Stomach (tissue), 9 donors: ENCODE data around the gene PLAAT3. TPM values are rescaled to one million over a fixed set of nuclear protein-coding genes. Genes with fewer than 3 reads are reported as not detected.
"Not testable (repeated sequence)": the region's sequence is repeated elsewhere in the genome, so short reads cannot be mapped to it uniquely, and the experiment has no call there.

Experiments
- DNase-seq, 2 donors: peaks; one replicate each; pipeline versions ENCODE4 v3.0.0 to v3.0.0-alpha.2; 2013 to 2019
- H3K27ac ChIP-seq, 5 donors: fragments of 200-600 bp in 4 of 5; sonication (generic) in 4 of 5; one replicate each; pipeline ENCODE4 v1.5.1; 2013 to 2019; ENCODE audit warnings: mild to moderate bottlenecking in 1 of 5, moderate library complexity in 1 of 5
- H3K27me3 ChIP-seq, 3 donors: fragments of 200-600 bp; sonication (generic); one replicate each; pipeline ENCODE4 v1.5.1; 2017 to 2019; ENCODE audit warnings: mixed run types in 1 of 3
- H3K36me3 ChIP-seq, 4 donors: fragments of 200-600 bp; sonication (generic); 1 replicate in 3 of 4; 2 replicates in 1 of 4; pipeline ENCODE4 v1.5.1; 2016 to 2019
- H3K4me1 ChIP-seq, 4 donors: fragments of 200-600 bp; sonication (generic); one replicate each; pipeline ENCODE4 v1.5.1; 2016 to 2019
- H3K4me3 ChIP-seq, 4 donors: fragments of 200-600 bp; sonication (generic) in 3 of 4; one replicate each; pipeline ENCODE4 v1.5.1; 2016 to 2019; ENCODE audit warnings: mild to moderate bottlenecking in 1 of 4
- H3K9me3 ChIP-seq, 4 donors: fragments of 200-600 bp; sonication (generic); one replicate each; pipeline ENCODE4 v1.5.1; 2016 to 2019
- CTCF ChIP-seq, 7 experiments: fragments of 450-650 bp in 4 of 7; fragments of 200-600 bp in 3 of 7; sonication (generic) in 3 of 7; IDR thresholded peaks; one replicate each; pipeline ENCODE4 v1.5.1; 2016 to 2019; ENCODE audit warnings: antibody characterized with exemption in 7 of 7, control low read depth in 2 of 7, mild to moderate bottlenecking in 1 of 7
- EP300 ChIP-seq: sonication (generic); formaldehyde crosslinking; IDR thresholded peaks from one replicate; pipeline ENCODE4 v1.6.1; 2017; ENCODE audit warnings: antibody characterized with exemption
- POLR2A ChIP-seq, 4 donors: fragments of 450-650 bp; IDR thresholded peaks; one replicate each; pipeline ENCODE4 v1.6.1; 2016; ENCODE audit warnings: antibody characterized with exemption in 4 of 4, control low read depth in 2 of 4, mild to moderate bottlenecking in 1 of 4, moderate library complexity in 1 of 4
- POLR2AphosphoS5 ChIP-seq, 3 donors: sonication (generic); formaldehyde crosslinking; IDR thresholded peaks; one replicate each; pipeline ENCODE4 v1.6.1; 2016; ENCODE audit warnings: antibody characterized with exemption in 3 of 3
- WGBS, 5 donors: extraction: QIAGEN DNeasy Blood & Tissue Kit in 3 of 5; methylation state at CpG; one replicate each; pipeline versions ENCODE4 v1.1.5 to v1.1.7; 2013 to 2018; 5-methylcytosine and 5-hydroxymethylcytosine counted together
- intact Hi-C: fragments of 100-400 bp; cut with DNase I; formaldehyde crosslinking; loops from one replicate; pipeline ENCODE4 v1.15.1; 2023; ENCODE audit warnings: low total_unique reads
- polyA plus RNA-seq, 3 donors: library from polyadenylated mRNA; stranded (reverse); fragments of 200-250 nt; gene quantifications; one replicate each; pipeline ENCODE4 v1.2.3, GENCODE V29; 2013
- total RNA-seq, 5 donors: library from RNA; depleted of rRNA; stranded (reverse); fragments of >200 nt; gene quantifications; one replicate each; pipeline versions ENCODE4 v1.1.0 to v1.2.3, GENCODE V29; 2014 to 2016
- donor health status: healthy with polysubstance abuse.
- donor health status: Bipolar disorder and iron deficiency.
- donor health status: healthy.

PLAAT3 gene
- total and polyA plus RNA-seq, 8 donors, result 10.6 to 75.0 (median 38.5) TPM; not detected in 2

GRCh38 chr11:63590024-63590788, 24.0 kb downstream of the PLAAT3 start:
- WGBS, 5 donors, result 89 to 94% (median 93%) methylated on average over 18 of the region's 18 CpGs
- no peak overlapping the region for H3K27ac ChIP-seq
- TF ChIP-seq CTCF (IDR thresholded peaks at IDR 0.05) (no peak), POLR2AphosphoS5 (IDR thresholded peaks at IDR 0.05) (no peak), EP300 (no peak), POLR2A (IDR thresholded peaks at IDR 0.05) (no peak)
- no peaks in the 10 kb centered on the region for H3K9me3 ChIP-seq
- H3K4me1 ChIP-seq, result peaks cover 0 to 8% (median 2%) of the 10 kb centered on the region in 4 donors
- no peaks in the 10 kb centered on the region for H3K27me3 ChIP-seq
- intact Hi-C loops, result no loop called here
- peaks cover 7 to 96% (median 86%) of the 10 kb centered on the region in 4 donors for H3K36me3 ChIP-seq
- H3K4me3 ChIP-seq, result no peak overlapping the region
- DNase-seq, result no peak

- TF ChIP-seq CTCF (IDR thresholded peaks at IDR 0.05), result no peak
- no peak for TF ChIP-seq POLR2AphosphoS5 (IDR thresholded peaks at IDR 0.05)
- TF ChIP-seq POLR2A (IDR thresholded peaks at IDR 0.05), result no peak
- no peak for TF ChIP-seq EP300
- intact Hi-C loops, result no loop called here
- 39 to 76% (median 49%) methylated on average over 3 of the region's 3 CpGs for WGBS, 5 donors
- no peak for DNase-seq
- H3K36me3 ChIP-seq, result peaks cover 10 to 94% (median 83%) of the 10 kb centered on the region in 4 donors
- no peak overlapping the region for H3K27ac ChIP-seq
- H3K4me3 ChIP-seq, result no peak overlapping the region
- H3K4me1 ChIP-seq, result peaks cover 0 to 8% (median 2%) of the 10 kb centered on the region in 4 donors
- no peaks in the 10 kb centered on the region for H3K27me3 ChIP-seq
- no peaks in the 10 kb centered on the region for H3K9me3 ChIP-seq
These were observed 25.2 kb downstream of the PLAAT3 start for GRCh38 chr11:63589000-63589399.

- peaks cover 6 to 90% (median 85%) of the 10 kb centered on the region in 4 donors for H3K36me3 ChIP-seq
- H3K27me3 ChIP-seq, result no peaks in the 10 kb centered on the region
- H3K4me1 ChIP-seq, result peaks cover 0 to 8% (median 2%) of the 10 kb centered on the region in 4 donors
- 77 to 90% (median 85%) methylated on average over 6 of the region's 6 CpGs for WGBS, 5 donors
- peaks cover 0 to 7% (median 1%) of the 10 kb centered on the region in 4 donors for H3K9me3 ChIP-seq
- H3K4me3 ChIP-seq, result no peak overlapping the region
- H3K27ac ChIP-seq, result no peak overlapping the region
- no peak for DNase-seq
- intact Hi-C loops, result no loop called here
- TF ChIP-seq CTCF (IDR thresholded peaks at IDR 0.05), result no peak
These were observed 27.6 kb downstream of the PLAAT3 start for GRCh38 chr11:63586451-63587166.

GRCh38 chr11:63583357-63583677, 30.9 kb downstream of the PLAAT3 start:
- TF ChIP-seq POLR2AphosphoS5 (IDR thresholded peaks at IDR 0.05) (no peak), POLR2A (IDR thresholded peaks at IDR 0.05) (no peak), EP300 (no peak), CTCF (IDR thresholded peaks at IDR 0.05) (no peak)
- DNase-seq, result no peak
- Histone ChIP-seq H3K27ac (peak overlapping the region in 1 of 5 donors; percentile 34), H3K4me3 (no peak overlapping the region), H3K4me1 (peaks cover 0 to 8% (median 2%) of the 10 kb centered on the region in 4 donors), H3K36me3 (peaks cover 12 to 76% (median 74%) of the 10 kb centered on the region in 4 donors), H3K27me3 (no peaks in the 10 kb centered on the region), H3K9me3 (peaks cover 8 to 28% (median 18%) of the 10 kb centered on the region in 4 donors)
- intact Hi-C loops, result no loop called here

GRCh38 chr11:63581224-63581623, 33.0 kb downstream of the PLAAT3 start:
- H3K27me3 ChIP-seq, H3K4me1 ChIP-seq, intact Hi-C loops, H3K27ac ChIP-seq, DNase-seq, H3K4me3 ChIP-seq: not testable (repeated sequence)
- Histone ChIP-seq H3K9me3 (peaks cover 8 to 28% (median 18%) of the 10 kb centered on the region in 4 donors), H3K36me3 (peaks cover 12 to 57% (median 56%) of the 10 kb centered on the region in 4 donors)
- WGBS, 5 donors, result 91 to 94% (median 91%) methylated on average over 7 of the region's 7 CpGs

GRCh38 chr11:63578882-63579281, 35.4 kb downstream of the PLAAT3 start:
- DNase-seq, intact Hi-C loops, H3K27ac ChIP-seq, H3K4me3 ChIP-seq, H3K27me3 ChIP-seq: not testable (repeated sequence)
- H3K9me3 ChIP-seq, result peaks cover 8 to 28% (median 18%) of the 10 kb centered on the region in 4 donors
- 83 to 100% (median 94%) methylated on average over 2 to 3 of the region's 3 CpGs for WGBS, 5 donors
- peaks cover 6 to 41% (median 39%) of the 10 kb centered on the region in 4 donors for H3K36me3 ChIP-seq
- peaks cover 5 to 22% (median 16%) of the 10 kb centered on the region in 4 donors for H3K4me1 ChIP-seq
